Endothelial cell of umbilical vein (primary cell): ENCODE results near the gene NDUFA6.

Experiments
- EZH2 ChIP-seq: IDR thresholded peaks from 2 replicates; pipeline ENCODE4 v1.6.1; 2012; ENCODE audit warnings: borderline replicate concordance, low read depth, mild to moderate bottlenecking, moderate library complexity, low read length, inconsistent platforms; ENCODE audit not compliant: severe bottlenecking
- FOS ChIP-seq: IDR thresholded peaks from 2 replicates; pipeline ENCODE4 v1.6.1; 2011; ENCODE audit warnings: mild to moderate bottlenecking, low read length, moderate library complexity, borderline replicate concordance; ENCODE audit not compliant: insufficient read depth
- POLR2A ChIP-seq: IDR thresholded peaks from 2 replicates; pipeline ENCODE4 v1.6.1; 2012; ENCODE audit warnings: low read depth, mild to moderate bottlenecking, control low read depth, low read length
- POLR2AphosphoS5 ChIP-seq: IDR thresholded peaks from 2 replicates; pipeline ENCODE4 v1.6.1; 2012; ENCODE audit warnings: low read depth, mild to moderate bottlenecking, control low read depth, low read length, moderate library complexity; ENCODE audit not compliant: insufficient read depth
- TF ChIP-seq, protein P1 (sequence below), 2 donors: IDR thresholded peaks; 1 replicate in 1 of 2; 2 replicates in 1 of 2; pipeline ENCODE4 v1.5.1; 2011; ENCODE audit warnings: low read length in 2 of 2, mild to moderate bottlenecking in 2 of 2, moderate library complexity in 2 of 2, control low read depth in 1 of 2, inconsistent platforms in 1 of 2, low read depth in 1 of 2; ENCODE audit not compliant: insufficient read depth in 1 of 2; ENCODE audit errors: extremely low read depth in 1 of 2

DNA sequence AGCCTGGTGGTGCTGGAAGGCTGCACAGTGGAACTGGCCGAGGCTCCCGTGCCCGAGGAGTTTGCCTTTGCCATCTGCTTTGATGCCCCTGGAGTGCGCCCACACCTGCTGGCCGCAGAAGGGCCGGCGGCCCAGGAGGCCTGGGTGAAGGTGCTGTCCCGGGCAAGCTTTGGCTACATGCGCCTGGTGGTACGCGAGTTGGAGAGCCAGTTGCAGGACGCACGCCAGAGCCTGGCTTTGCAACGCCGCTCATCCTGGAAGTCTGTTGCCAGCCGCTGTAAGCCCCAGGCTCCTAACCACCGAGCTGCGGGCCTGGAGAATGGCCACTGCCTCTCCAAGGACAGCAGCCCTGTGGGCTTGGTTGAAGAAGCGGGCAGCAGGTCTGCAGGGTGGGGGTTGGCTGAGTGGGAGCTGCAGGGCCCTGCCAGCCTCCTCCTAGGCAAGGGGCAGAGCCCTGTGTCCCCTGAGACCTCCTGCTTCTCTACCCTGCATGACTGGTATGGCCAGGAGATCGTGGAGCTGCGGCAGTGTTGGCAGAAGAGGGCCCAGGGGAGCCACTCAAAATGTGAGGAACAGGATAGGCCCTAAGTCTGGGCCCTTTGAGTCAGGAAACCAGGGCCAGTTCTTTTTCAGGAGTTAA is 13.0 kb downstream of the NDUFA6 start:
- TF ChIP-seq EZH2 (no peak), POLR2AphosphoS5 (no peak), POLR2A (no peak), FOS (no peak)
- TF ChIP-seq, protein P1, sequence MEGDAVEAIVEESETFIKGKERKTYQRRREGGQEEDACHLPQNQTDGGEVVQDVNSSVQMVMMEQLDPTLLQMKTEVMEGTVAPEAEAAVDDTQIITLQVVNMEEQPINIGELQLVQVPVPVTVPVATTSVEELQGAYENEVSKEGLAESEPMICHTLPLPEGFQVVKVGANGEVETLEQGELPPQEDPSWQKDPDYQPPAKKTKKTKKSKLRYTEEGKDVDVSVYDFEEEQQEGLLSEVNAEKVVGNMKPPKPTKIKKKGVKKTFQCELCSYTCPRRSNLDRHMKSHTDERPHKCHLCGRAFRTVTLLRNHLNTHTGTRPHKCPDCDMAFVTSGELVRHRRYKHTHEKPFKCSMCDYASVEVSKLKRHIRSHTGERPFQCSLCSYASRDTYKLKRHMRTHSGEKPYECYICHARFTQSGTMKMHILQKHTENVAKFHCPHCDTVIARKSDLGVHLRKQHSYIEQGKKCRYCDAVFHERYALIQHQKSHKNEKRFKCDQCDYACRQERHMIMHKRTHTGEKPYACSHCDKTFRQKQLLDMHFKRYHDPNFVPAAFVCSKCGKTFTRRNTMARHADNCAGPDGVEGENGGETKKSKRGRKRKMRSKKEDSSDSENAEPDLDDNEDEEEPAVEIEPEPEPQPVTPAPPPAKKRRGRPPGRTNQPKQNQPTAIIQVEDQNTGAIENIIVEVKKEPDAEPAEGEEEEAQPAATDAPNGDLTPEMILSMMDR (IDR thresholded peaks at IDR 0.05; ENCODE audit: extremely low read depth in 1 of 2, insufficient read depth in 1 of 2, low read depth in 1 of 2, low read length in 2 of 2): no peak
